ENCODE results near the gene PHLDB1.

The PHLDB1 gene

DNA sequence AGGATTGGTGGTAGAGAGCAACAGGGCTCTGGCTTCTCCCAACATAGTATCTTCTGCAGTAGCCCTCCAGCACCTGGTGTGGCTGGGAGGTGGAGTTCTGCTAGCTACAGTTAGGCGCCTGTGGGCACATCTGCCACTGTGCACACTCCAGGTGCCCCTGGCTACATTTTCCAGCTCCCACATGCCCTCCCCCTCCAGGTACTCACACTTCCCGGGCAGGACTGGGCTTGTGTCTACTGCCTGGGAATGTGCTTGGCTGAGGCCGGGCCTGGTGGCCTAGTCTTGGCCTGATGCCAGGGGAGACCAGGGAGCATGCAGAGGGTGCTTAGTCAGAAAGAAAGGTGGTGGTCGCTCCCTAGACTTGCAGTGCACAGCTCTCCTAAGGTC, 15.8 kb downstream of the PHLDB1 start:
- no peak for DNase-seq

DNA sequence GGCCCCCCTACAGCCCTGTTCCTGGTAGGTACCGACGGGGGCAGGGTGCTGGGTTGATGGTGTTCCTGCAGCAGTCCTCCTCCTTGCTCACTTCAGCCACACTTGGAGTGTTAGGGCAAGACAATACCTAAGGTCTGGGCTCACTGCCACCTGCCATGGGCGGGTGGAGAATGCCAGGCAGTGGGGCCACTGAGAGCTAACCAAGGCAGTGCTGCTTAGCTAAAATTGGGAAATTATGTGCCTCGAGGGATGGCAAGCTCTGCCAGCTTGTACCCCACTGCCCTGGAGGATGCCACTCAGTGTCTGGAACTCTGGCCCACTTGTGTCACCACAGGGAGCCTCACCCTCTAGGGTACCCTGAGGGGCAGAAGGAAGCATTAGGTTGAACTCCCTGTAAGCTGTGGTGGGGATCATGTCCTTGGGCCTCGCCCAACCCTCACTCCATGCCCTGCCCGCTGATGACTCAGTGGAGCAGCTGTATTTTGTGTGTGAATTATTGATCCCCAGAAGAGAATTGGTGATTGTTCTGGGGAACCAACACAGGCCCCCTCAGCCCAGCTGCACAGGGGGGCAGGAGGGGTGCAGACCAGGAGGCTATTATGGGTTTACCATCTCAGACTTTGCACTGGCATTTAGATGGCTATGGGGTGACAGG, 17.7 kb downstream of the PHLDB1 start:
- no peak for DNase-seq

DNA sequence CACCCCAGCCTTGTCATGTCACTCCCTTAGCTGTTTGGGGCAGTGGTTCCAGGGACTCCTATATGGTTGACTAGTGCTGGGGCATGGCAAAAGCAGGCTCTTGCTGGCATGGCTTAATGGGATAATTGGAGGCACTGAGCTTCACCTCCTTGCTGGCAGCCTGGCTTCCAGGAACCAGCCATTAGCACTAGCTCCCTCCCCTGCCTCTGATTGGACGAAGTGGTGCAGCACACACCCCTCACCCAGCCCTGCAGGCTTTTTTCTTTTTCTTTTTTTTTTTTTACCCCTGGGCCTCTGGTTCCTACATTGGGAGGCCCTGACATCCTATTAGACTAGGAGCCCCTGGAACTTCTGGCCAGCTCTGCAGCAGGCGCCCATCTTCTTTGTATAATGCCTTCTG, 18.6 kb downstream of the PHLDB1 start:
- no peak for DNase-seq

DNA sequence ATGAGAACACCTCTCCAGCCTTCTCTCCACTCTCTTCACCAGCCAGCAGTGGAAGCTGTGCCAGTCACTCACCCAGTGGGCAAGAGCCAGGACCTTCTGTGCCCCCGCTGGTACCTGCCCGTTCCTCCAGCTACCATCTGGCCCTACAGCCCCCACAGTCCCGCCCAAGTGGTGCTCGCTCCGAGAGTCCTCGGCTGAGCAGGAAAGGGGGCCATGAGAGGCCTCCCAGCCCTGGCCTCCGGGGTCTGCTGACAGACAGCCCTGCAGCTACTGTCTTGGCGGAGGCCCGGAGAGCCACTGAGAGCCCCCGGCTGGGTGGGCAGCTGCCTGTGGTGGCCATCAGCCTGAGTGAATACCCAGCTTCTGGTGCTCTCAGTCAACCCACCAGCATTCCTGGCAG, 20.2 kb downstream of the PHLDB1 start:
- no peak for DNase-seq

DNA sequence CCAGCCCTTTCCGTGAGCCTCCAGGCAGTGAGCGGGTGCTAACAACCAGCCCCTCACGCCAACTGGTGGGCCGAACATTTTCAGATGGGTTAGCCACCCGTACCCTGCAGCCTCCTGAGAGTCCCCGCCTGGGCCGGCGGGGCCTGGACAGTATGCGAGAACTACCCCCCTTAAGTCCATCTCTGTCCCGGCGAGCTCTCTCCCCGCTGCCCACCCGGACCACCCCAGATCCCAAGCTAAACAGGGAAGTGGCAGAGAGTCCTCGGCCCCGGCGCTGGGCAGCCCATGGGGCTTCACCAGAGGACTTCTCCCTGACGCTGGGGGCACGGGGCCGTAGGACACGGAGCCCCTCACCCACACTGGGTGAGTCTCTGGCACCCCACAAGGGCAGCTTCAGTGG, 20.6 kb downstream of the PHLDB1 start:
- DNase-seq: no peak

DNA sequence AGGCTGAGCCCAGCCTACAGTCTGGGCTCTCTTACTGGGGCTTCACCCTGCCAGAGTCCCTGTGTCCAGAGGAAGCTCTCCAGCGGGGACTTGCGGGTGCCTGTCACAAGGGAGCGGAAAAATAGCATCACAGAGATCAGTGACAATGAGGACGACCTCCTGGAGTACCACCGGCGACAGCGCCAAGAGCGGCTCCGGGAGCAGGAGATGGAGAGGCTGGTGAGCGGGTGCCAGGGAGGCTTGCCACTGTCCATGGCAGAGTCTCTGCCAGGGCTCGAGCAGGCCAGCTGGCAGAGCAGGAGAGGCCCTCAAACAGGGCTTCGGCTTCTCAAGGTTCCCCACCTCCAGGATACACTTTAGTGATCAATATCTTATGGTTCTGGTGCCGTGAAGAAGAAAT, 21.0 kb downstream of the PHLDB1 start:
- DNase-seq: no peak

DNA sequence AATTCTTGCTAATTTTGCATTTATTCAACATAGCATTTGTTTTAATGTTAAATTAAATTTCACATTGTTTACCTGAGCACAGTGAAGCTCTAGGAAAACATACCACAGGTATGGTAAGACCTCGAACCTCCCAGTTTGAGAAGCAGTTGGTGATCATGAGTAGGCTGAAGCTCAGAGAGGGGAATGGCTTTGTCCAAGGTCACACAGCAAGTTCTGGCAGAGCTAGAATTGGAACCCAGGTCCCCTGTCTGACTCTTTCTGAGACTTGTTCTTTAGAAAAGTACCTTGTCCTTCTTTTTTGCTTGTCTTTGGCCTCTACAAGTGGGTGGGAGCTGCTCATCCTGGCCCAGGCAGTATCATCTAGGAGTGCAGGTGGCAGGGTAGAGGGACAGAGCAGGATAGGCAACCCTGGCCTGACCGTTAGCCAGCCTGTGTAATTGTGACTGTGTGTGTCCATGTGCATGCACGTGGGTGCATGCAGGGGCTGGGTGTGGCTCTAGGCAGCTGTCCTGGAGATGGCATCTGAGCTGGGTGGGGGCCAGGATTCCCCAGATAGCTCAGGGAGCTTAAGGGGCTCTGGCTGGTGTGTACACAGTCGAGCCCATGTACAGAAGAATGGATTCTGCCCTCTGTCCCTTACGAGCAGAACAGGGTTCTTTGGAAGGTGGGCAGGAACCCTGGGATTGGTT, 21.6 kb downstream of the PHLDB1 start:
- peak; percentile 68 for DNase-seq

DNA sequence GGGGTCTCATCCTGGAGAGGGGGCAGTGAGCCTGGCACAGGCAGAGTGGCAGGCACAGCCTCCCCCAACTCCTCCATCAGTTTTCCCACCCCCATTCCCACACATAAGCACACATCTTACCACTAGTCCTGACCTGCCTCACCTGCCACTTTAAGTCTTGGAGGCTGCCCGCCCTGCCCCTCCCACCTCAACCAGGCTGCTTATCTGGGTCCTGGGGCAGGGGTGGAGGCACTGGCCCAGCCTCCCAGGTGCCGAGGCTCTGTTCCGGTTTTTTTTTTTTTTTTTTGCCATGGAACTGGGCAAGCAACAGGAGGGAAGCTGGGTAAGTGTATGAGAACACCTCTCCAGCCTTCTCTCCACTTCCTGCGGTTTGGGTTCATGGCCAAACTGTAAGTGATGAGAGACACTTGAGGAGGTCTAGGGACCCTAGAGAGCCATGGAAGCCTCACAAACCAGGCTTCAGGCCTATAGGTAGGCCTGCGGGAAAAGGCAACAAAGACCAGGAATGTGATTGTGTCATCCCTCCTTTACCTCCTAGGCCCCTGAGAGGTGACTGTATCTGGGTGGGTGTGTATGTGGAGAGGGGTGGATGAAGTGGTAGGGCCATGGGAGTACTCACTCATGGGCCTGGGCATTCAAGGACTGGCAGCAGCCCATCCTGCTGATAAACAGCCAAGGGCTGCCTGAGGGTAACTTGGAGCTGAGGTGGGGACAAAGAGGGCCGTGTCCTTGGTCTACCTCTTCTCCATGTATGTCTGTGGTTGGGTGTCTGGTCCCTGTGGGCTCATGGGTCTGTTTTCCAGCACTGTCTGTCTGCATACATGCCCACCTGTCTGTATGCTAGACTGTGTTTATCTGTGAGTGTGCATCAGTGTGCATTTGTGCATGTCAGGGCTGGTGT, 22.6 kb downstream of the PHLDB1 start:
- no peak for DNase-seq

DNA sequence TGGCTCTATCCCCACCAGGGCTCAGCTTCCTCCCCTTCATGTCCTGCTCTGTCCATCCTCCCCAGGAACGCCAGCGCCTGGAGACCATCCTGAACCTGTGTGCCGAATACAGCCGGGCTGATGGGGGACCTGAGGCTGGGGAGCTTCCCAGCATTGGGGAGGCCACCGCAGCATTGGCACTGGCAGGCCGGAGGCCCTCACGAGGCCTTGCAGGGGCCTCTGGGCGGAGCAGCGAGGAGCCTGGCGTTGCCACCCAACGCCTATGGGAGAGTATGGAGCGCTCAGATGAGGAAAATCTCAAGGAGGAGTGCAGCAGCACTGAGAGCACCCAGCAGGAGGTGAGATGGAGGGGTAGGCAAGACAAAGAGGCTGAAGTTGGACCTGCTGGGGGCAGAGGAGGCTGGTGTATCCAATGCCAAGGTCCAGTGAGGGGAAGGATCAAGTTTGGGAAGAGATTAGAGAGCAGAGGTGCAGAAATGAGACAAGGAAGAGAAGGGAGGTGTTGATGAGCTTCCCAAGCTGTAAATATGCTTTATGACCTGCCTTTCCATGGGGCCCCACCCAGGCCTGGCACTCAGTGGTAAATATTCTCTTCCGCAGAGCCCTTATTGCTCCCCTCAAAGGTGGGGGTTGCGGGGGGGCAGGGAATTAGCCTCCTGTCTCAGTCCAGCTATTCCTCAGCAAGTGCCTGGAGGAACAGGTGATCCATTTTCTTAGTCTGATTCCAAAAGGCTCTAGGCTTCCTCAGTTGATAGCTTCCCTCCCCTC, 23.9 kb downstream of the PHLDB1 start:
- DNase-seq: no peak

DNA sequence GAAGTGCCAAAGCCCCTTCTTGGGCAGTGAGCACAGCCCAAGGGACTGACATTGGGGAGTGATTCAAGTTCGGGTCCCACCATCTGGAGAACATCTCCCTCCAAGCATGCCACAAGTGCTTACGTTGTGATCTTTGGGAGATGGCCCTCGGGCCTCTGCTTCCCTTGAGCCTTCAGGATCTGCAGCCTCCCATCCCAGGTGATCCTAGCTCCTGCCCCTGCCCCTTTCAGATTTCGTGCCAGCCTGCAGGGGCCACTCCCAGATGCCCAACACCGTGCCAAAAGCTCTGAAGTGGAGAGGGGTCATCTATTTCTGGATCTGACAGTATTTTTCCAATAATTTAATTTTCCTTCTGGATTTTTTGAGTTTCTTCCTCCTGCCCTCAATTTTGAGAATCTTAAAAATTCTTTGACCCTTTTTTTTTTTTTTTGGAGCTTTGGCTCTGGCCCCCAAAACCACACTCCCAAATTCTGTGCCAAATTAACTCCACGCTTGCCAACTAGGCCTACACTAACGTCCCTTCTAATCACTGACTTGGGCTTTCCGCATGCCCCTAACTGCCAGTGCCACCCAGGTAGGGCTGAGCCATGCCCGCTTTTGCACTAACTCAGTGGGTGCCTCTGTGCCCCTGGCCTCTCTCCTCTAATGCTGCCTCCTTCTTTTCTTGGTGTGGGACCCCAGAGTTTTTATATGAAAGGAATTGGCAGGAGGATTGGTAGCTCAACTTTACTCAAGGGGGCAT, 25.3 kb downstream of the PHLDB1 start:
- DNase-seq: no peak

DNA sequence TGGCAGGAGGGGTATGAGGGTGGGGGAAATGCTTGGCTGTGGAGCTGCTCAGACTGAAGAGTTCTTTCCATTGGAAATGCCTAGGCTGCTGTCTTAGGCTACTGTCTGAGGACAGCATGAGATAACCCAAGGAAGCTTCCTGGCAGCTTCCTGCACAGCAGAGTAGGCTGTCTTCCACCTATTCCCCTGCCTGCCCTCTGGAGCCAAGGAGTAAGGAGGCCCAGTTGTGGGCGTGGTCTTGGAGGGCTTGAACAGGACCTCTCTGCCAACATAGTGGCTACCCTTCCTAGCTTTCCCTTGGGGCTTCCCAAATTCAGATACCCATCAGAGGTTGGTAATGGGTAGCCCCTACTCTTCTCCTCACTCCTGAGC, 25.9 kb downstream of the PHLDB1 start:
- no peak for DNase-seq

DNA sequence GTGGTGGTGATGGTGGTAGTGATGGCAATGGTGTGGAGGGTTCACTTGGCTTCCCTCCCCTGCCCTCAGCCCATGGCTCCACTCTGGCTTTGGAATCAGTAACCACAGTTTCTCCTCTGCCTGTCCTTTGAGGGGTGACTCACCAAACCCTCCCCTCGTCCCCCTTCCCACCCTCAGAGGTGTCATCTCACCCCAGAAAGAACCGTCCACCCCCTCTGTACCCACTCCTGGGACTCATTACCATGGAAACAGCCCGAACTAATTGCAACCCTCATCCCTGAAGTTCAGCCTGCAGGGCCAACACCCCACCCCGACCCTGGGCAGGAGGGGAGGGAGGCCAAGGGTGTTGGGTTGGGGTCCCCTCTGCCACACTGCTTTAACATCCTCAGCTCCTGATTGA, 26.6 kb downstream of the PHLDB1 start:
- no peak for DNase-seq

DNA sequence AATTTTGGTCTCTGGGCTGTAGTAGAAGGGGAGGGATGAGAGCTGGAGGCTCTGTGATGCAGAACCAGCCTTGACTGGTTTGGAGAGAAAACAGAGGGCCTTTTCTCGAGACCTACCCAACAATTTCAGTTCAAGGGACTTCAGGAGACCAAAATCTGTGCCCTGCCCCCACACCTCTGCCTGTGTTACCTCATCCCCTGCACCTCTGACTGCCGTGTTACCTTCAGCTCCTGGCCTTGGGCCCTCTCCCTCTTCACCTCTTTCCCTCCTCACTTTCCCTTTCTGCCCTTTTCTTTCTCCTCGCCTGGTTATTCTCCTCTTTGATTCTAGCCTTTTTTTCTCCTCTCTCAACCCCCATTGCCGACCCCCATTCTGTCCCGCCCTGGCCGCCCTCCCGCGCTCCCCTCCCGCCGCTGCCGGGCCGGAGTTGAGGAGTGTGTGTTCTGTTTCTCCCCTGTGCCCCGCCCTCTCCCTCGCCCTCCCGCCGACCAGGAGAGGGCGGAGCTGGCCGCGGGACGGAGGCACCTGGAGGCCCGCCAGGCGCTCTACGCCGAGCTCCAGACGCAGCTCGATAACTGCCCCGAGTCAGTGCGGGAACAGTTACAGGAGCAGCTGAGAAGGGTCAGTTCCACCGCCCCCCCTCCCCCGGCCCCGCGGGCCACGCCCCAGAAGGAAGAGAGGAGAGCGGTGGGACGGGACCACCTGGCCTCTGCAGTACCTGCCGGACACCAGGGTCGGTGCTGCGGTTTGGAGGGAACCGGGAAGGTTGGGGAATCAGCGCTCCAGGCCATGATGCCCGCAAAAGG, 27.2 kb downstream of the PHLDB1 start:
- DNase-seq: peak; percentile 84

DNA sequence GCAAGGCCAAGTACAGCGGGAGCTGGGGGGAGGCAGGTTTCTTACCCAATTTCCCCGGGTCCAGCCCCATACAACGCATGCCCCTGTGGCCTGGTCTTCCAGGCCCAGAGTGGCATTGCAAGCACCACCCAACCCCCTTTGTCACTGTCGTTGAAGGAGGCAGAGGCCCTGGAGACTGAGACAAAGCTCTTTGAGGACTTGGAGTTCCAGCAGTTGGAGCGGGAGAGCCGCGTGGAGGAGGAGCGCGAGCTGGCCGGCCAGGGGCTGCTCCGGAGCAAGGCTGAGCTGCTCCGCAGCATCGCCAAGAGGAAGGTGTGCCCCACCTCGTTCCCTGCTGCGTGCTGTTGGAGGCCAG, 27.8 kb downstream of the PHLDB1 start:
- no peak for DNase-seq

DNA sequence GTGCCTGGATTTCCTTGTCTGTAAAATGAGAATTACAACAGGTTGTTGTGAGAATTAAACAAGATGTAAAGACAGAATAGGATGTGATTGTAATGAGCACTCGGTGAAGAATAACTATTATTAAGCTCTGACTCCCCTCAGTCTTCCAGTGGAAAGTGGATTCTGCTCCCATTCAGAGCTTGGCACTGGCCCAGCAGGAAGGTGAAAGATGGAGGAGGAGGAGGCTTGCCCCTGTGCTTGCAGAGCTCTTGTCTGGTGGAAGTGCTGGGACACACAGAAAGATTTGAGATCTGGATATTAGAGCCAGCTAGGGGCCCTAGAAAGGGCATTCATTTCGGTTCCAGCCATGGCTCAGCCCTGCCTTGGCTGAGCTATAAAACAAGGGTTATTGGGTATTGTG, 28.2 kb downstream of the PHLDB1 start:
- no peak for DNase-seq

DNA sequence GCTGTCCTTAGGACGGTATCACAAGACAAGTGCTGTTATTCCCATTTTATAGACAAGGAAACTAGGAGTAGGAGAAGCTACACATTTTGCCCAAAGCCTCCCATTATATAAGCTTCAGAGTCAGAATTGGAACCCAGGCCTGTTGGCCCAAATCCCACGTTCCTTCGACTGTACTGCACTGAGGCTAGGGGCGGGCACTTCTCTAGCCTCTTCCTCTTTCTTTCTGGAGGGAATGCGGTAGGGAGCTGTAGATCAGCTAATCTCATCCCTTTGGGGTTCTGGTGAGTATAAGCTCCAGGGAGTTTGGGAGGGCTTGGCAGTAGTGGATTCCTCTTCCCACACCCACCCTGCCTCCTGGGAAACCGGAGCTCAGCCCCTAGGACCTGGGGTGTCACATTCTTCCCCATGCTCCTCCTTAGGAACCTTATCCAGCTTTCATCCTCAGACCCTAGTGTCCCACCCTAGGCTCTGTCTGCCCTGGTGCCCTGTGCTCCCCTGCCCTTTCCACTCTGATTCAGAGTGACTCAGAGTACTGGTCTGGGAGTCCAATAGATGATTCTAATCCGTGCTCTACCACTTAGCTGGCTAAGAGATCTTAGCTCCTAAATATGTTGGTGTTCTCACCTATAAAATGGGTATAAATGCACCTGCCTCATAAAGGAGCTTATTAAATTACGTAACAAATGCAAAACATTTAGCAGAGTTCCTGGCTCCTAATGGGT, 29.3 kb downstream of the PHLDB1 start:
- DNase-seq: no peak

DNA sequence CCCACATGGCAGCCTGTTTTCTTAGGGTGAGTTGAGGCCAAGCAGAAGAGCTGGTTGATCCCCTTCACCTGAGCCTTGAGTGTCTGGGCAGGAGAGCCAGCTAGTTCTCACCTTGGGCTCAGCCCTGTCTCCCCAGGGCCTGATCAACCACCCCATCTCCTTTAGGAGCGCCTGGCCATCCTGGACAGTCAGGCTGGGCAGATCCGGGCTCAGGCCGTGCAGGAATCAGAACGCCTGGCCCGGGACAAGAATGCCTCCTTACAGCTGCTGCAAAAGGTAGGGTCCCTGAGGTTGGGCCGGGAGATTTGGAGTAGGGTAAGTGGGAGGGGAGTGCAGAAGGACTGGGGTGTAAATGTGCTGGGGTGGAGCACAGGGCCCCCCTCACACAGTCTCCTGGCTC, 31.3 kb downstream of the PHLDB1 start:
- DNase-seq: no peak

DNA sequence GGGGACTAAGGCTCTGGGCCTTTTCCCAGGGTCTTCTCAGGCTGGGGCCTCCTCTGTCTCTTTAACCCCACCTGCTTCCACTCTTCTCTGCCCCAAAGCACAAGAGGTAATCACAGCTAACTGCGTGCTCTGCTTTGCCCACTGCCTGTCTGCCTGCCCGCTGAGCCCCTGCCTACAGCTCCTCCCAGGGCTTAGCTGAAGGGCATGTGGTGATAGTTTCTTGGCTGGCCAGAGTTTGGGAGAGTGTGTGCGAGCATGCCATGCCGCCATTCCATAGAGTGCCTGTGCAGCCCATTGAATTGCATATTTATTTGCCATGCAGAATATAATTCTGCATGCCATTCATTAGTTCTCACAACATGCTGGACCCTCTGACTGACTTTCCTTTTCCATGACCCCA, 32.5 kb downstream of the PHLDB1 start:
- DNase-seq: no peak

DNA sequence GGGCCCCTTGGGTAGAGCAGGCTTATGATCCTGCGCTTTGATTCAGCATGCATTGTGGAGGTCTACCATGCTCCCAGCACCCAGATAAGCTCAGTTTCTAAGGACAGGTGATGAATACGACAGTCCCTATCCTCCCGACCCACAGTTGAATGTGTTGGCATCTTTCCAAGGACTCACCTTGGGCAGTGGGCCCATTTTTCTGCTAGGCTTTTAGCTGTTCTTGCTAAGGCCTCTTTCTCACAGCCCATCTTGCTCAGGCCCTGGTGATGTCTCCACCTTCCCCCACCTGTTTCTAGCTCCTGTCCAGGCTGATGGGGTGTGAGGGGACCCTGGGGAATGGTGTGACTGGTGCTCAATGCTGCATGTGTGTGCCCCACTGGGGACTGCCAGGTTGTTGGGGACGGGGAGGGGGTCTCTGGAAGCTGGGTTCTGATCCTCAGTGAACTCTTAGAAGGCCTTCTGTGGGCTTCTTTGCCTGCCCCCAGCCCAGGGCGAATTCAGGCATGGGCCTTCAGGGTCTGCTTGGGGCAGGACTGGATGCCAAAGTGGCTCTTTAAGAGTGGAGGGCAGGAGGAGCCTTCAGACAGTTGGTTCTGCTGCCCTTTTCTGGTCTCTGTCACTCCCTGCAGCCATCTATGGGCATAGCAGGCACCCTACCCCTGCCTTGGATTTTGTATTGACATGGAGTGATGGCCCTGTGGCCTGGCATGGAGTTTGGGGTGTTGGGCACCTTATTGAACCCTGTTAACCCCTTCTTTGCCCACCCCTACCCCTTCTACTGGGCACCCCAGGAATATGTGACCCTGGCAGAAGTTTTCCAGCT, 33.1 kb downstream of the PHLDB1 start:
- no peak for DNase-seq

DNA sequence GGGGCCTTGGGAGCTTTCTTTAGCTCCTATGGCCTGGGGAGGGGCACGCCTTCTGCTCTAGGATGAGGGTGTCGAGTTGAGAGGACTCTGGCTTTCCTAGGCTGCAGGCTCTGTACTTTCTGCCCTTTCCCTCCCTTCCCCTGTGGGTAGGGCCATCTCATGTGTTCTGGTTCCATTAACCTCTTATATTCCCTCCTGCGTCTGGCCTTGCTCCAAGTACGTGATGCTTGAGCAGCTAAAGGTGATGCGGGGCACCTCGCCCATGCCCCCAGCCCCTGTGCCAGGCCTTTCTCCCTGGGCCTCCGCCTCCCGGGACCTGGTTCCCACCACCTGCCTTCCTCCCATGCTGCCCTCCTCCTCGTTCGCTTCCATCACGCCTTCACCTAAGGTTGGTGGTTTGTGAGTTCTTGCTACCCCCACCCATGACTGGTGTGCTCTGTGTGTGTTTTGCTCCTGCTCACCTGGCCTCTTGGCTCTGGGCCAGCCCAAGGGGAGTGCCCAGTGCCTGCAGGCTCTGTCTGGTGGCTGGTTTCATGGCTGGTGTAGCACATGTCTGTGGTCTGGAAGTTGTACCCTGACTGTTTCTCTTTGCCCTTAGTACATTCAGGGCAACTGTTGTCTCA, 34.1 kb downstream of the PHLDB1 start:
- DNase-seq: no peak
